ENCODE measurements around the gene SGK2. TPM values are rescaled to one million over a fixed set of nuclear protein-coding genes. Genes with fewer than 3 reads are reported as not detected.
"Not testable (repeated sequence)": the region's sequence is repeated elsewhere in the genome, so short reads cannot be mapped to it uniquely, and the experiment has no call there.

SGK2 gene
- polyA plus RNA-seq, 2 of the 4 experiments (the other 2 are of a cell fraction) = 9.4 to 12.2 TPM

DNA sequence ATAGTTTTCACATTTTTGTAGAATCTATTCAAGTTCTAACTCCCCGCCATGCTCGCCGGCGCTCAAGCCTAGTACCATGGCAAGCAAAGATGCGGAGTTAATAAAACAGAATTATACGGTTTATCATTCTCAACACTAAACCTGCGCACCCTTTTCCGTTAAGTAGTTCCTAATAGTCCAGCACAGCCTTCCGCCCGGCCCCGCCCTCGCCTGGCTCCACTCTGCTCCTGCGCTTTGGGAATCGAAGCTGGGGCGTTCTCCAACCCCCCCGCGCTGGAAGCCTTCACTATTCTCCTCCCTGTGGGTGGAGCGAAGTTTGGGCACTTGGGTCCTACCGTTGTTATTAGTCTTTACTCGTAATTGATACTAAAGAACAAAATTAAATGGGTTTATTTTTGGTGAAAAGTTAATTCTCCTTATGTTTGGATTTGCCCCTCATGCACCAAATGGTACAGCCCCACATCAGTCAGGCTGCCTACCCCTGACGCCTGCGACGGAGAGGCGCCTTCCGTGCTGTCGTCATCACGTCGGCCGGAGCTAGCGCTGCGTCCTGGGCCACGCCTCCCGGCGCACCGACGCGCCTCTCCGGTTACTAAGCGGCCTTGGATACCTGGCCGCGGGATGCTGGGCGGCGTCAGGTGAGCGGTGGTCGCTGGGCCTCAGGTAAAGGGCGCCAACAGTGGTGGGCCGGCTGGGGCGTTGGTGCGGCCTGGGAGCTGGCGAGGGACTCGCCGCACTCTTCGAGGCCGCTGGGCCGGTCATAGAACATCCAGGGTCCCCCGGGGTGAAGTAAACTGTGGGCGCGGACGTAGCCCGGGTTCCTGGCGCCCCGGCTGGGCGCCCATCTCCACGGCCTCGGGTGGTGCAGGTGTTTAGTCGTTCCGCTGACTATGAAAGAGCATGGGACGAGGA is 31.8 kb downstream of the SGK2 start, which contains the start of gene IFT52:
Gene IFT52 (plus strand): TSS at position 546 of the 912 bp plus-strand sequence. CDS start 3,762 bp downstream, outside the sequence.
- DNase-seq (ENCODE audit: low read depth in 1 of 2, low spot score in 1 of 2) = peak; percentile 84 to 93
- no peak for TF ChIP-seq CEBPB (IDR thresholded peaks at IDR 0.05)
- TF ChIP-seq POLR2A (IDR thresholded peaks at IDR 0.05; ENCODE audit: low read length) = peak; percentile 84
- TF ChIP-seq ZC3H11A (IDR thresholded peaks at IDR 0.05) = no peak
- TF ChIP-seq, protein P1, sequence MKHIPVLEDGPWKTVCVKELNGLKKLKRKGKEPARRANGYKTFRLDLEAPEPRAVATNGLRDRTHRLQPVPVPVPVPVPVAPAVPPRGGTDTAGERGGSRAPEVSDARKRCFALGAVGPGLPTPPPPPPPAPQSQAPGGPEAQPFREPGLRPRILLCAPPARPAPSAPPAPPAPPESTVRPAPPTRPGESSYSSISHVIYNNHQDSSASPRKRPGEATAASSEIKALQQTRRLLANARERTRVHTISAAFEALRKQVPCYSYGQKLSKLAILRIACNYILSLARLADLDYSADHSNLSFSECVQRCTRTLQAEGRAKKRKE (CRISPR knock-in tag; IDR thresholded peaks at IDR 0.05; ENCODE audit: low read depth) = no peak
- peak; percentile 56; the same call in 1 of the 2 replicates for TF ChIP-seq BHLHE40 (IDR thresholded peaks at IDR 0.05; ENCODE audit: low read depth, low read length)
- peak; percentile 66 to 77; a peak in 3 of 5 replicates for TF ChIP-seq JUN (IDR thresholded peaks at IDR 0.05)
- TF ChIP-seq KDM1A (IDR thresholded peaks at IDR 0.05; ENCODE audit: low read depth) = peak; percentile 44; the same call in 1 of the 2 replicates
- TF ChIP-seq GATA3 (IDR thresholded peaks at IDR 0.05; ENCODE audit: borderline replicate concordance) = peak; percentile 89
- 0 out of 5 replicates have a peak, but pooled peaks of 1 of the 2 experiments have one; percentile 3 for TF ChIP-seq RAD21 (conservative IDR thresholded peaks at IDR 0.05 in 1 of 2, IDR thresholded peaks at IDR 0.05 in 1 of 2)
- peak; percentile 71 for TF ChIP-seq PHF8 (IDR thresholded peaks at IDR 0.05; ENCODE audit: borderline replicate concordance, low read depth)
- 0 out of 3 replicates have a peak, but pooled peaks have one; percentile 11 for TF ChIP-seq SMC3 (IDR thresholded peaks at IDR 0.05)
- TF ChIP-seq, protein P2, sequence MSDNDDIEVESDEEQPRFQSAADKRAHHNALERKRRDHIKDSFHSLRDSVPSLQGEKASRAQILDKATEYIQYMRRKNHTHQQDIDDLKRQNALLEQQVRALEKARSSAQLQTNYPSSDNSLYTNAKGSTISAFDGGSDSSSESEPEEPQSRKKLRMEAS (IDR thresholded peaks at IDR 0.05) = peak; percentile 68
- TF ChIP-seq, protein P3, sequence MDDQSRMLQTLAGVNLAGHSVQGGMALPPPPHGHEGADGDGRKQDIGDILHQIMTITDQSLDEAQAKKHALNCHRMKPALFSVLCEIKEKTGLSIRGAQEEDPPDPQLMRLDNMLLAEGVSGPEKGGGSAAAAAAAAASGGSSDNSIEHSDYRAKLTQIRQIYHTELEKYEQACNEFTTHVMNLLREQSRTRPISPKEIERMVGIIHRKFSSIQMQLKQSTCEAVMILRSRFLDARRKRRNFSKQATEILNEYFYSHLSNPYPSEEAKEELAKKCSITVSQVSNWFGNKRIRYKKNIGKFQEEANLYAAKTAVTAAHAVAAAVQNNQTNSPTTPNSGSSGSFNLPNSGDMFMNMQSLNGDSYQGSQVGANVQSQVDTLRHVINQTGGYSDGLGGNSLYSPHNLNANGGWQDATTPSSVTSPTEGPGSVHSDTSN (IDR thresholded peaks at IDR 0.05) = peak; percentile 60; the same call in 1 of the 2 replicates
- H3K4me2 ChIP-seq = peak within 1 kb of the TSS; percentile 79
- peaks cover 18% of the 10 kb centered on the region; the same call in 2 of the 3 replicates for H3K4me1 ChIP-seq
- ChIA-PET CTCF (interaction anchor here (0.7 to 14.0 kb wide), 5 partner anchors 11 to 124 kb away, joined by 3 to 109 read pairs (median 4); no protein-coding TSS in a partner anchor), POLR2A (interaction anchor here (0.8 to 1.3 kb wide), 6 partner anchors 29 to 487 kb away, joined by 3 to 12 read pairs (median 3); partner anchors contain the start of genes SGK2 and SRSF6)
- H3K9me3 ChIP-seq = no peaks in the 10 kb centered on the region
- ATAC-seq = peak; percentile 99
- FAIRE-seq = peak; percentile 49
- H3K27ac ChIP-seq = peak within 1 kb of the TSS; percentile 82 to 86
- peak within 1 kb of the TSS; percentile 71 for H3K4me3 ChIP-seq
- 2% methylated on average over 50 of the region's 68 CpGs for WGBS (ENCODE audit: missing lambda C conversion rate)

DNA sequence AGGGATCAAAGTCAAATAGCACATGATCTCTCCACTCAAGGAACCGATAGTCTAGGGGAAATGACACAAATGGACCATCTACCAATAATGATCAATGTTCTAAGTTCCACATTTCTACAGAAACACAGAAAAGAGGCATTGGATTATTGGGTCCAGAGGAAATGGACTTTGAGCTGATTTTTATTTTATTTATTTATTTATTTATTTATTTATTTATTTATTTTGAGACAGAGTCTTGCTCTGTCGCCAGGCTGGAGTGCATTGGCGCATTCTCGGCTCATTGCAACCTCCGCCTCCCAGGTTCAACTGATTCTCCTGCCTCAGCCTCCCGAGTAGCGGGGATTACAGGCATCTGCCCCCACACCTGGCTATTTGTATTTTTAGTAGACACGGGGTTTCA is 43.1 kb downstream of the SGK2 start:
- FAIRE-seq; H3K9me3 ChIP-seq; H3K4me1 ChIP-seq; H3K27ac ChIP-seq; DNase-seq (ENCODE audit: low read depth in 1 of 2, low spot score in 1 of 2); H3K4me2 ChIP-seq; H3K4me3 ChIP-seq; POLR2A ChIA-PET; ATAC-seq: not testable (repeated sequence)
- CTCF ChIA-PET = interaction anchor here (0.9 to 1.9 kb wide), 3 partner anchors 8 to 148 kb away, joined by 3 to 8 read pairs (median 4); no protein-coding TSS in a partner anchor
- WGBS (ENCODE audit: missing lambda C conversion rate) = 91% methylated on average over 8 of the region's 8 CpGs
- TF ChIP-seq ZC3H11A (IDR thresholded peaks at IDR 0.05) = peak; percentile 67

DNA sequence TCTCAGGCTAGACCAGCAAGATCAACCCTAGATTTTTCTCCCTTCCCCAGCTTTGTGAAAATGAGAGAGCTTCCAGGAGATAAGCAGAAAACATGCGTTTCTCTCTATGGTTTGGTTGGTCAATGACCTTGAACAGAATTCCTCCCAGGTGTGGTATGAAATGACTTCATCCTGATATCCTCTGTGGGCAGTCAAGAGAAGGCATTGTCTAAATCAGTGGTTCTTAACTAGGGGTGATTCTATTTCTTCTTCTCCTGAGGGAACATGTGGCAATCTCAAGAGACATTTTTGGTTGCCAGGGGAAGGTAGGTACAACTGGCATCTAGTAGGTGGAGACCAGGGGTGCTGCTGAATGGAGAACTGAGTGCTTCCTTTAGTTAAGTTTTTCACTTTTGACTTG is 44.3 kb downstream of the SGK2 start:
- H3K9me3 ChIP-seq = no peaks in the 10 kb centered on the region
- ATAC-seq = no peak

More for the DNA sequence above, 44.3 kb downstream of the SGK2 start:
- no peak overlapping the region for H3K4me2 ChIP-seq
- DNase-seq (ENCODE audit: low read depth in 1 of 2, low spot score in 1 of 2) (no peak), FAIRE-seq (no peak)
- TF ChIP-seq GATA3 (IDR thresholded peaks at IDR 0.05; ENCODE audit: borderline replicate concordance) (no peak), CHD4 (IDR thresholded peaks at IDR 0.05; ENCODE audit: borderline replicate concordance) (no peak), RNF2 (IDR thresholded peaks at IDR 0.05; ENCODE audit: borderline replicate concordance, low read depth) (no peak), HOXB13 (CRISPR knock-in tag; IDR thresholded peaks at IDR 0.05; ENCODE audit: low read depth) (no peak), CEBPB (IDR thresholded peaks at IDR 0.05) (no peak), CHD2 (IDR thresholded peaks at IDR 0.05; ENCODE audit: low read length, partially characterized antibody) (no peak), ZSCAN20 (CRISPR knock-in tag; IDR thresholded peaks at IDR 0.05) (no peak), PHF8 (IDR thresholded peaks at IDR 0.05; ENCODE audit: borderline replicate concordance, low read depth) (no peak), RCOR1 (IDR thresholded peaks at IDR 0.05; ENCODE audit: low read depth, low read length) (no peak), JUN (IDR thresholded peaks at IDR 0.05) (no peak)
- TF ChIP-seq, protein P3 (IDR thresholded peaks at IDR 0.05) = no peak
- H3K27ac ChIP-seq = no peak overlapping the region
- WGBS (ENCODE audit: missing lambda C conversion rate) = 83% methylated on average over 1 of the region's 1 CpG
- no peak overlapping the region for H3K4me3 ChIP-seq
- no peaks in the 10 kb centered on the region for H3K4me1 ChIP-seq
- ChIA-PET CTCF (interaction anchor here (2.4 kb wide), 1 partner anchor 65 kb away, joined by 7 read pairs; no protein-coding TSS in a partner anchor), POLR2A (no interaction called here)
